Astrocyte (in vitro differentiated cells and primary cell): Measurements from ENCODE around the gene HSPA9.

ENCODE experiments used
- CTCF ChIP-seq: IDR thresholded peaks from 2 replicates; pipeline ENCODE4 v1.5.1; 2011; ENCODE audit warnings: low read depth, mild to moderate bottlenecking, inconsistent platforms, low read length, moderate library complexity; ENCODE audit not compliant: insufficient read depth
- EZH2 ChIP-seq: IDR thresholded peaks from 2 replicates; pipeline ENCODE4 v1.6.1; 2012; ENCODE audit warnings: mild to moderate bottlenecking, low read length, inconsistent platforms; ENCODE audit not compliant: insufficient read depth

- TF ChIP-seq CTCF (no peak), EZH2 (no peak)
Measured at GRCh38 chr5:138559937-138560336, 15.3 kb downstream of the HSPA9 start.
